Heart right ventricle (tissue), 16 donors: Measurements from ENCODE around the gene YWHAQ. TPM values are rescaled to one million over a fixed set of nuclear protein-coding genes. Genes with fewer than 3 reads are reported as not detected.

Source experiments
- ATAC-seq, 8 donors: fragments of 200-7000 bp; cut with Tn5 transposase; one replicate each; pipeline ENCODE4 v1.9.1; 2020; ENCODE audit warnings: mild to moderate bottlenecking in 8 of 8, moderate library complexity in 8 of 8, moderate number of reproducible peaks in 1 of 8
- DNase-seq, 2 donors: peaks; one replicate each; pipeline ENCODE4 v3.0.0-alpha.2; 2020
- H3K27ac ChIP-seq, 10 donors: fragments of 200-600 bp; sonication (generic) in 2 of 10; one replicate each; pipeline versions ENCODE4 v1.5.0 to v1.8.0; 2020 to 2022; ENCODE audit warnings: mild to moderate bottlenecking in 3 of 10
- H3K27me3 ChIP-seq, 7 donors: fragments of 200-600 bp; one replicate each; pipeline ENCODE4 v1.8.0; 2021 to 2022; ENCODE audit warnings: mild to moderate bottlenecking in 2 of 7
- H3K36me3 ChIP-seq, 9 donors: fragments of 200-600 bp; sonication (generic) in 1 of 9; one replicate each; pipeline versions ENCODE4 v1.5.0 to v1.8.0; 2020 to 2022; ENCODE audit warnings: mild to moderate bottlenecking in 2 of 9
- H3K4me1 ChIP-seq, 9 donors: fragments of 200-600 bp; sonication (generic) in 1 of 9; one replicate each; pipeline versions ENCODE4 v1.5.0 to v1.8.0; 2020 to 2022; ENCODE audit warnings: mild to moderate bottlenecking in 4 of 9
- H3K4me3 ChIP-seq, 10 donors: fragments of 200-600 bp; sonication (generic) in 2 of 10; one replicate each; pipeline versions ENCODE4 v1.5.0 to v1.8.0; 2020 to 2022; ENCODE audit warnings: mild to moderate bottlenecking in 7 of 10, moderate library complexity in 2 of 10
- H3K9me3 ChIP-seq, 11 donors: fragments of 200-600 bp in 10 of 11; sonication (generic) in 2 of 11; one replicate each; pipeline versions ENCODE4 v1.5.0 to v1.8.0; 2013 to 2022; ENCODE audit warnings: mild to moderate bottlenecking in 2 of 11, control low read depth in 1 of 11, moderate library complexity in 1 of 11
- CTCF ChIP-seq, 9 donors: fragments of 200-600 bp; sonication (generic) in 2 of 9; IDR thresholded peaks; one replicate each; pipeline versions ENCODE4 v1.5.0 to v1.8.0; 2021 to 2022; ENCODE audit warnings: antibody characterized with exemption in 9 of 9, mild to moderate bottlenecking in 5 of 9, moderate library complexity in 1 of 9
- WGBS, 2 donors: extraction: QIAGEN DNeasy Blood & Tissue Kit; methylation state at CpG; one replicate each; pipeline ENCODE4 v1.1.7; 2013; ENCODE audit warnings: inconsistent platforms in 1 of 2; 5-methylcytosine and 5-hydroxymethylcytosine counted together
- intact Hi-C, 10 donors: fragments of 100-400 bp; cut with DNase I; formaldehyde crosslinking; loops; one replicate each; pipeline versions ENCODE4 v1.11.1 to v1.14.2; 2022
- polyA plus RNA-seq, 2 donors: library from polyadenylated mRNA; stranded (reverse); fragments of 200-250 nt; gene quantifications; one replicate each; pipeline ENCODE4 v1.2.3, GENCODE V29; 2013
- total RNA-seq, 10 donors: library from RNA; stranded (reverse); fragmentation: NEBNext Ultra II Directional in 3 of 10; extraction: Animal tissue kit (Norgen Biotek cat#: 25700) in 3 of 10; gene quantifications; one replicate each; pipeline versions ENCODE4 v1.2.1 to v1.2.4, GENCODE V29; 2021 to 2023
- donor health status: Arrhythmogenic right ventricular cardiomyopathy.
- donor health status: ischemic (EF 13 %, LVEDD 7.1; RV severe dilation, severe dysfunction).
- donor health status: healthy with polysubstance abuse.
- donor health status: DM: no; HTN: yes; CAD: no.
- donor health status: DM: no; HTN: no; CAD: no.
- donor health status: ischemic (EF 25% LVEDD 6.9; RV normal size, moderate dysfunction).
- donor health status: ischemic (EF 25% LVEDD 5.7; RV mildly dilated, moderate dysfunction).
- donor health status: healthy.
- donor health status: DM: yes; HTN: yes; CAD: no.
- donor health status: Ischemic cardiomyopathy.
- donor health status: ischemic (EF 35%, LVEDD 5.7; RV mildly dilated, moderate dysfunction).
- donor health status: nonischemic (EF 11% LVEDD 7.7; RV severe dilation, severe dysfunction).
- donor health status: DM: yes; HTN: yes; CAD: no.
- donor health status: PGD.
- donor health status: ischemic (EF 29% LVEDD 5.4; RV normal size, mild dysfunction).
- donor health status: nonischemic (EF 23%, LVEDD 6.1; RV moderate dilation, normal function).

Gene YWHAQ
- total and polyA plus RNA-seq, 12 donors: 62.0 to 303 (median 199) TPM

GRCh38 chr2:9664365-9664764 lies 33.6 kb upstream of the YWHAQ start:
- TF ChIP-seq CTCF (IDR thresholded peaks at IDR 0.05): no peak
- no peak for DNase-seq
- H3K36me3 ChIP-seq: no peaks in the 10 kb centered on the region
- H3K4me1 ChIP-seq: peaks cover 0 to 27% (median 5%) of the 10 kb centered on the region in 9 donors
- 93 to 95% methylated on average over 3 of the region's 3 CpGs for WGBS, 2 donors
- intact Hi-C loops: no loop called here
- no peaks in the 10 kb centered on the region for H3K27me3 ChIP-seq
- H3K27ac ChIP-seq: no peak overlapping the region
- ATAC-seq: no peak
- no peak overlapping the region for H3K4me3 ChIP-seq
- H3K9me3 ChIP-seq: no peaks in the 10 kb centered on the region

GRCh38 chr2:9663008-9663879 lies 32.4 kb upstream of the YWHAQ start:
- 72 to 77% methylated on average over 7 of the region's 7 CpGs for WGBS, 2 donors
- Histone ChIP-seq H3K27ac (no peak overlapping the region), H3K9me3 (no peaks in the 10 kb centered on the region), H3K36me3 (no peaks in the 10 kb centered on the region), H3K4me3 (no peak overlapping the region), H3K4me1 (peaks cover 0 to 20% (median 1%) of the 10 kb centered on the region in 9 donors), H3K27me3 (no peaks in the 10 kb centered on the region)
- no peak for TF ChIP-seq CTCF (IDR thresholded peaks at IDR 0.05)
- intact Hi-C loops: no loop called here
- no peak for ATAC-seq
- DNase-seq: no peak

- Histone ChIP-seq H3K4me3 (no peak overlapping the region), H3K4me1 (peaks cover 0 to 11% (median 0%) of the 10 kb centered on the region in 9 donors), H3K27me3 (no peaks in the 10 kb centered on the region), H3K9me3 (no peaks in the 10 kb centered on the region), H3K27ac (no peak overlapping the region), H3K36me3 (no peaks in the 10 kb centered on the region)
- ATAC-seq (no peak), DNase-seq (no peak)
- intact Hi-C loops: no loop called here
- 70 to 82% methylated on average over 8 of the region's 8 CpGs for WGBS, 2 donors
- TF ChIP-seq CTCF (IDR thresholded peaks at IDR 0.05): no peak
These were observed 30.5 kb upstream of the YWHAQ start for GRCh38 chr2:9661261-9661660.

GRCh38 chr2:9660781-9661180 lies 30.0 kb upstream of the YWHAQ start:
- H3K27me3 ChIP-seq: no peaks in the 10 kb centered on the region
- no peak overlapping the region for H3K4me3 ChIP-seq
- DNase-seq: no peak
- H3K27ac ChIP-seq: no peak overlapping the region
- intact Hi-C loops: no loop called here
- peaks cover 0 to 11% (median 0%) of the 10 kb centered on the region in 9 donors for H3K4me1 ChIP-seq
- WGBS, 2 donors: 79 to 80% methylated on average over 7 of the region's 7 CpGs
- no peaks in the 10 kb centered on the region for H3K9me3 ChIP-seq
- no peaks in the 10 kb centered on the region for H3K36me3 ChIP-seq
- ATAC-seq: no peak
- TF ChIP-seq CTCF (IDR thresholded peaks at IDR 0.05): no peak
